HepG2 (cell line): ENCODE results near the gene PDXDC1. TPM values are rescaled to one million over a fixed set of nuclear protein-coding genes. Genes with fewer than 3 reads are reported as not detected.
A peak's percentile ranks its signal among the peaks of the same experiment; 100 is the strongest.
"Not testable (repeated sequence)": the region's sequence is repeated elsewhere in the genome, so short reads cannot be mapped to it uniquely, and the experiment has no call there.

ENCODE experiments used
- ARNT2 ChIP-seq: sonication (generic); formaldehyde crosslinking; IDR thresholded peaks from 2 replicates; pipeline ENCODE4 v1.8.0; 2022; ENCODE audit warnings: mild to moderate bottlenecking, low read depth, missing genetic modification reagents, moderate library complexity
- BCL6 ChIP-seq: IDR thresholded peaks from 2 replicates; pipeline ENCODE4 v1.6.1; 2016; ENCODE audit warnings: missing genetic modification reagents, missing compliant biosample characterization
- CREBL2 ChIP-seq: sonication (generic); formaldehyde crosslinking; IDR thresholded peaks from 2 replicates; pipeline ENCODE4 v1.8.1; 2023; ENCODE audit warnings: missing genetic modification reagents, mild to moderate bottlenecking, borderline replicate concordance
- IRF9 ChIP-seq: sonication (generic); formaldehyde crosslinking; IDR thresholded peaks from 2 replicates; pipeline ENCODE4 v1.8.0; 2022; ENCODE audit warnings: missing genetic modification reagents, mild to moderate bottlenecking, borderline replicate concordance
- MED13 ChIP-seq: sonication (generic); formaldehyde crosslinking; IDR thresholded peaks from 2 replicates; pipeline ENCODE4 v1.5.0; 2020; ENCODE audit warnings: missing genetic modification reagents
- MXI1 ChIP-seq: IDR thresholded peaks from 3 replicates; pipeline ENCODE4 v1.6.1; 2012; ENCODE audit warnings: low read depth, low read length, inconsistent platforms, borderline replicate concordance
- NRL ChIP-seq: sonication (generic); formaldehyde crosslinking; IDR thresholded peaks from 2 replicates; pipeline ENCODE4 v1.5.0; 2020; ENCODE audit warnings: missing genetic modification reagents, mild to moderate bottlenecking, moderate library complexity, borderline replicate concordance
- PHF8 ChIP-seq: sonication (generic); formaldehyde crosslinking; IDR thresholded peaks from 2 replicates; pipeline ENCODE4 v1.5.0; 2020; ENCODE audit warnings: missing genetic modification reagents
- RXRA ChIP-seq: sonication (generic); formaldehyde crosslinking; IDR thresholded peaks from 2 replicates; pipeline ENCODE4 v1.5.1; 2020; ENCODE audit warnings: missing genetic modification reagents
- SP1 ChIP-seq, 2 experiments: fragments of 450-650 bp in 1 of 2; sonication (generic) in 1 of 2; formaldehyde crosslinking in 1 of 2; IDR thresholded peaks; 2 replicates each; pipeline versions ENCODE4 v1.4.0 to v1.6.1; 2016 to 2020; ENCODE audit warnings: missing genetic modification reagents in 1 of 2
- TFDP2 ChIP-seq: sonication (generic); formaldehyde crosslinking; IDR thresholded peaks from 2 replicates; pipeline ENCODE4 v1.4.0; 2020; ENCODE audit warnings: missing genetic modification reagents
- YEATS4 ChIP-seq: sonication (generic); formaldehyde crosslinking; IDR thresholded peaks from 2 replicates; pipeline ENCODE4 v1.4.0; 2020; ENCODE audit warnings: missing genetic modification reagents, borderline replicate concordance
- ZIK1 ChIP-seq: sonication (generic); formaldehyde crosslinking; IDR thresholded peaks from 2 replicates; pipeline ENCODE4 v1.5.0; 2020; ENCODE audit warnings: mild to moderate bottlenecking, low read depth, missing genetic modification reagents, borderline replicate concordance
- polyA plus RNA-seq, 8 experiments: library from polyadenylated mRNA; depleted of rRNA in 3 of 8; stranded (reverse) in 7 of 8; unstranded in 1 of 8; fragments of >200 nt; fragmentation: Illumina TruSeq in 4 of 8; extraction: Trizol in 4 of 8; gene quantifications; 2 replicates each; pipeline versions ENCODE4 v1.2.1 to v1.2.3, GENCODE V29; 2011 to 2016; ENCODE audit warnings: low read depth in 4 of 8, missing spikeins in 1 of 8, mixed read lengths in 1 of 8; ENCODE audit not compliant: insufficient read depth in 1 of 8
- total RNA-seq, 5 experiments: library from RNA; depleted of rRNA; stranded (reverse); fragments of >200 nt; fragmentation: Illumina TruSeq; extraction: Trizol; gene quantifications; 2 replicates each; pipeline ENCODE4 v1.2.3, GENCODE V29; 2016; ENCODE audit warnings: low read depth in 1 of 5
- TF ChIP-seq, protein P1 (sequence below): sonication (generic); formaldehyde crosslinking; IDR thresholded peaks from 2 replicates; pipeline ENCODE4 v1.4.0; 2020; ENCODE audit warnings: missing genetic modification reagents, borderline replicate concordance
- TF ChIP-seq, protein P2 (sequence below): sonication (generic); IDR thresholded peaks from 2 replicates; pipeline ENCODE4 v1.6.1; 2016; ENCODE audit warnings: low read depth, borderline replicate concordance
- TF ChIP-seq, protein P3 (sequence below): sonication (generic); formaldehyde crosslinking; IDR thresholded peaks from 2 replicates; pipeline ENCODE4 v1.4.0; 2020; ENCODE audit warnings: missing genetic modification reagents

Gene PDXDC1
- total and polyA plus RNA-seq, 2 of the 13 experiments (the other 11 are each of a cell fraction or from before 2014, with no cell fraction given), result 133 to 169 TPM

- TF ChIP-seq, protein P1, sequence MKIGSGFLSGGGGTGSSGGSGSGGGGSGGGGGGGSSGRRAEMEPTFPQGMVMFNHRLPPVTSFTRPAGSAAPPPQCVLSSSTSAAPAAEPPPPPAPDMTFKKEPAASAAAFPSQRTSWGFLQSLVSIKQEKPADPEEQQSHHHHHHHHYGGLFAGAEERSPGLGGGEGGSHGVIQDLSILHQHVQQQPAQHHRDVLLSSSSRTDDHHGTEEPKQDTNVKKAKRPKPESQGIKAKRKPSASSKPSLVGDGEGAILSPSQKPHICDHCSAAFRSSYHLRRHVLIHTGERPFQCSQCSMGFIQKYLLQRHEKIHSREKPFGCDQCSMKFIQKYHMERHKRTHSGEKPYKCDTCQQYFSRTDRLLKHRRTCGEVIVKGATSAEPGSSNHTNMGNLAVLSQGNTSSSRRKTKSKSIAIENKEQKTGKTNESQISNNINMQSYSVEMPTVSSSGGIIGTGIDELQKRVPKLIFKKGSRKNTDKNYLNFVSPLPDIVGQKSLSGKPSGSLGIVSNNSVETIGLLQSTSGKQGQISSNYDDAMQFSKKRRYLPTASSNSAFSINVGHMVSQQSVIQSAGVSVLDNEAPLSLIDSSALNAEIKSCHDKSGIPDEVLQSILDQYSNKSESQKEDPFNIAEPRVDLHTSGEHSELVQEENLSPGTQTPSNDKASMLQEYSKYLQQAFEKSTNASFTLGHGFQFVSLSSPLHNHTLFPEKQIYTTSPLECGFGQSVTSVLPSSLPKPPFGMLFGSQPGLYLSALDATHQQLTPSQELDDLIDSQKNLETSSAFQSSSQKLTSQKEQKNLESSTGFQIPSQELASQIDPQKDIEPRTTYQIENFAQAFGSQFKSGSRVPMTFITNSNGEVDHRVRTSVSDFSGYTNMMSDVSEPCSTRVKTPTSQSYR (CRISPR knock-in tag), result peak; percentile 20; the same call in 1 of the 2 replicates
- TF ChIP-seq RXRA (CRISPR knock-in tag) (peak; percentile 60; the same call in 1 of the 2 replicates), CREBL2 (CRISPR knock-in tag) (0 out of 2 replicates have a peak, but pooled peaks have one; percentile 74), SP1 (CRISPR knock-in tag; IDR thresholded peaks at IDR 0.05) (peak; percentile 75), NRL (CRISPR knock-in tag) (peak; percentile 86), YEATS4 (CRISPR knock-in tag) (peak; percentile 94; the same call in 1 of the 2 replicates), MXI1 (peak; percentile 87; the same call in 1 of the 3 replicates), ZIK1 (CRISPR knock-in tag) (peak; percentile 86; the same call in 1 of the 2 replicates), TFDP2 (CRISPR knock-in tag) (peak; percentile 76), MED13 (CRISPR knock-in tag) (peak; percentile 74), BCL6 (CRISPR knock-in tag) (peak; percentile 31; the same call in 1 of the 2 replicates), IRF9 (CRISPR knock-in tag) (peak; percentile 93), ARNT2 (CRISPR knock-in tag) (peak; percentile 79), PHF8 (CRISPR knock-in tag) (peak; percentile 97)
- TF ChIP-seq, protein P2, sequence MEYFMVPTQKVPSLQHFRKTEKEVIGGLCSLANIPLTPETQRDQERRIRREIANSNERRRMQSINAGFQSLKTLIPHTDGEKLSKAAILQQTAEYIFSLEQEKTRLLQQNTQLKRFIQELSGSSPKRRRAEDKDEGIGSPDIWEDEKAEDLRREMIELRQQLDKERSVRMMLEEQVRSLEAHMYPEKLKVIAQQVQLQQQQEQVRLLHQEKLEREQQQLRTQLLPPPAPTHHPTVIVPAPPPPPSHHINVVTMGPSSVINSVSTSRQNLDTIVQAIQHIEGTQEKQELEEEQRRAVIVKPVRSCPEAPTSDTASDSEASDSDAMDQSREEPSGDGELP, result peak; percentile 36; the same call in 1 of the 2 replicates
- TF ChIP-seq SP1 (IDR thresholded peaks at IDR 0.05), result not testable (repeated sequence)
- TF ChIP-seq, protein P3, sequence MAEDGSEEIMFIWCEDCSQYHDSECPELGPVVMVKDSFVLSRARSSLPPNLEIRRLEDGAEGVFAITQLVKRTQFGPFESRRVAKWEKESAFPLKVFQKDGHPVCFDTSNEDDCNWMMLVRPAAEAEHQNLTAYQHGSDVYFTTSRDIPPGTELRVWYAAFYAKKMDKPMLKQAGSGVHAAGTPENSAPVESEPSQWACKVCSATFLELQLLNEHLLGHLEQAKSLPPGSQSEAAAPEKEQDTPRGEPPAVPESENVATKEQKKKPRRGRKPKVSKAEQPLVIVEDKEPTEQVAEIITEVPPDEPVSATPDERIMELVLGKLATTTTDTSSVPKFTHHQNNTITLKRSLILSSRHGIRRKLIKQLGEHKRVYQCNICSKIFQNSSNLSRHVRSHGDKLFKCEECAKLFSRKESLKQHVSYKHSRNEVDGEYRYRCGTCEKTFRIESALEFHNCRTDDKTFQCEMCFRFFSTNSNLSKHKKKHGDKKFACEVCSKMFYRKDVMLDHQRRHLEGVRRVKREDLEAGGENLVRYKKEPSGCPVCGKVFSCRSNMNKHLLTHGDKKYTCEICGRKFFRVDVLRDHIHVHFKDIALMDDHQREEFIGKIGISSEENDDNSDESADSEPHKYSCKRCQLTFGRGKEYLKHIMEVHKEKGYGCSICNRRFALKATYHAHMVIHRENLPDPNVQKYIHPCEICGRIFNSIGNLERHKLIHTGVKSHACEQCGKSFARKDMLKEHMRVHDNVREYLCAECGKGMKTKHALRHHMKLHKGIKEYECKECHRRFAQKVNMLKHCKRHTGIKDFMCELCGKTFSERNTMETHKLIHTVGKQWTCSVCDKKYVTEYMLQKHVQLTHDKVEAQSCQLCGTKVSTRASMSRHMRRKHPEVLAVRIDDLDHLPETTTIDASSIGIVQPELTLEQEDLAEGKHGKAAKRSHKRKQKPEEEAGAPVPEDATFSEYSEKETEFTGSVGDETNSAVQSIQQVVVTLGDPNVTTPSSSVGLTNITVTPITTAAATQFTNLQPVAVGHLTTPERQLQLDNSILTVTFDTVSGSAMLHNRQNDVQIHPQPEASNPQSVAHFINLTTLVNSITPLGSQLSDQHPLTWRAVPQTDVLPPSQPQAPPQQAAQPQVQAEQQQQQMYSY (CRISPR knock-in tag), result peak; percentile 26; the same call in 1 of the 2 replicates
These were observed at the start of gene PDXDC1 (continued) for GRCh38 chr16:14974656-14975417.
